ENCODE measurements around the gene RNASE11.

GRCh38 chr14:20631023-20631879, 43.5 kb upstream of the RNASE11 start:
- no peak for TF ChIP-seq EZH2 (IDR thresholded peaks at IDR 0.05; ENCODE audit: borderline replicate concordance, low read depth, low read length)
- TF ChIP-seq ZBTB17 (CRISPR knock-in tag; IDR thresholded peaks at IDR 0.05): no peak
- TF ChIP-seq REST (IDR thresholded peaks at IDR 0.05; ENCODE audit: borderline replicate concordance): no peak
- TF ChIP-seq REST (CRISPR knock-in tag; IDR thresholded peaks at IDR 0.05; ENCODE audit: low read depth): no peak
- no peak for TF ChIP-seq CTCF (IDR thresholded peaks at IDR 0.05 in 2 of 3, conservative IDR thresholded peaks at IDR 0.05 in 1 of 3; ENCODE audit: insufficient read depth in 2 of 3, low read depth in 1 of 3, low read length in 3 of 3)
- TF ChIP-seq SNAPC5 (CRISPR knock-in tag; IDR thresholded peaks at IDR 0.05): no peak
- no peak for TF ChIP-seq NFE2 (IDR thresholded peaks at IDR 0.05; ENCODE audit: low read depth)
- no peak for TF ChIP-seq CHD2 (IDR thresholded peaks at IDR 0.05; ENCODE audit: low read depth, low read length)
- TF ChIP-seq HOXB6 (CRISPR knock-in tag; IDR thresholded peaks at IDR 0.05; ENCODE audit: borderline replicate concordance): no peak
- no peak for TF ChIP-seq ZNF445 (CRISPR knock-in tag; IDR thresholded peaks at IDR 0.05; ENCODE audit: low read depth)

Data from K562 (cell line).